ENCODE data around the gene SLC12A8. TPM values are rescaled to one million over a fixed set of nuclear protein-coding genes. Genes with fewer than 3 reads are reported as not detected.

The SLC12A8 gene
- total and polyA plus RNA-seq, 2 donors (not counting 1 experiment from before 2014, with no cell fraction given): 15.1 to 19.5 TPM

DNA sequence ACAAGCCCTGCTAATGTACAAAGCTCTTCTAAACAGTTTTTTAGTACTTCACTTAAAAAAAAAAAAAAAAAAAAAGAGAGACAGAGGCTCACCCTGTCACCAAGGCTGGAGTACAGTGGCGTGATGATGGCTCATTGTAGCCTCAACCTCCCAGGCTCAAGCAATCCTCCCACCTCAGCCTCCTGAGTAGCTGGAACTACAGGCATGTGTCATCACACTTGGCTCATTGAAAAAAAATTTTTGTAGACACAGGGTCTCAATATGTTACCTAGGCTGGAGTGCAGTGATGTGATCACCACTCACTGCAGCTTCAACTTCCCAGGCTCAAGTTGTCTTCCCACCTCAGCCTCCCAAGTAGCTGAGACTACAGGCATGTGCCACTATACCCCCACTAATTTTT lies 109.1 kb downstream of the SLC12A8 start:
- Histone ChIP-seq H3K79me2 (ENCODE audit: control insufficient read depth, insufficient read depth, low read length) (no peaks in the 10 kb centered on the region), H3K4me2 (ENCODE audit: extremely low read depth, insufficient read depth, low read length) (no peak overlapping the region), H3K36me3 (ENCODE audit: control insufficient read depth, insufficient read depth, low read length) (no peaks in the 10 kb centered on the region), H3K27me3 (ENCODE audit: control insufficient read depth, insufficient read depth, low read length) (no peaks in the 10 kb centered on the region), H3K4me3 (replicated peaks in 1 of 4; ENCODE audit: control extremely low read depth in 1 of 4, insufficient read depth in 1 of 4, low read depth in 3 of 4, low read length in 4 of 4) (no peak overlapping the region), H3K9me3 (ENCODE audit: control insufficient read depth, insufficient read depth, low read depth, low read length) (no peaks in the 10 kb centered on the region), H3K9ac (ENCODE audit: insufficient read depth, low read length) (no peak overlapping the region), H3K4me1 (ENCODE audit: control insufficient read depth, extremely low read depth, insufficient read depth, low read length) (peaks cover 10% of the 10 kb centered on the region), H4K20me1 (ENCODE audit: control insufficient read depth, extremely low read depth, insufficient read depth, low read length) (no peaks in the 10 kb centered on the region), H2AFZ (ENCODE audit: low read length) (no peak overlapping the region), H3K27ac (ENCODE audit: insufficient read depth, low read length) (no peak overlapping the region)
- TF ChIP-seq CTCF (conservative IDR thresholded peaks at IDR 0.05 in 1 of 2, IDR thresholded peaks at IDR 0.05 in 1 of 2; ENCODE audit: low read depth in 1 of 2, low read length in 2 of 2): no peak
- no peak for TF ChIP-seq EZH2 (IDR thresholded peaks at IDR 0.05; ENCODE audit: low read length, missing control alignments)
- no peak for DNase-seq (ENCODE audit: low read depth in 2 of 2)

DNA sequence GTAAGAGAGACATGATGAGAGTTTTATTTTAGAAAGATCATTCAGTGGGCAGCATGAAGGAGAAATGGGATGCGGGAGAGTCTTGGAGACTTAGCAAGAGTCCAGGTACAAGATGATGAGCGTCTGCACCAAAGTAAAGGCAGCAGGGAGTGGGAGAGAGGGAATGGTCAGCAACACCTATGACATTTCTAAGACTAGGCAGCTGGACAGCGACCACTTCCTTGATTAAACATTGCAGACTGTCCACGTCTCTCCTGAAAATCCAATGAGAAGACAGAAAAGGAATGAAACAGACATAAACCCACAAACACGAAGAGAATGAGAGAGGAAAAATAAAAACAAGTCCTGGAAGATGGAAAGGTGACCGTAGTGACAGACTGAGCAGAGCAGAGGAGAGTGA lies 110.1 kb downstream of the SLC12A8 start:
- H3K4me1 ChIP-seq (ENCODE audit: control insufficient read depth, extremely low read depth, insufficient read depth, low read length): peaks cover 2% of the 10 kb centered on the region
- H3K27ac ChIP-seq (ENCODE audit: insufficient read depth, low read length): no peak overlapping the region
- no peaks in the 10 kb centered on the region for H3K79me2 ChIP-seq (ENCODE audit: control insufficient read depth, insufficient read depth, low read length)
- no peaks in the 10 kb centered on the region for H3K27me3 ChIP-seq (ENCODE audit: control insufficient read depth, insufficient read depth, low read length)
- TF ChIP-seq CTCF (conservative IDR thresholded peaks at IDR 0.05 in 1 of 2, IDR thresholded peaks at IDR 0.05 in 1 of 2; ENCODE audit: low read depth in 1 of 2, low read length in 2 of 2) (no peak), EZH2 (IDR thresholded peaks at IDR 0.05; ENCODE audit: low read length, missing control alignments) (no peak)
- H3K9ac ChIP-seq (ENCODE audit: insufficient read depth, low read length): no peak overlapping the region
- H3K9me3 ChIP-seq (ENCODE audit: control insufficient read depth, insufficient read depth, low read depth, low read length): no peaks in the 10 kb centered on the region
- H3K36me3 ChIP-seq (ENCODE audit: control insufficient read depth, insufficient read depth, low read length): no peaks in the 10 kb centered on the region
- H4K20me1 ChIP-seq (ENCODE audit: control insufficient read depth, extremely low read depth, insufficient read depth, low read length): no peaks in the 10 kb centered on the region
- H3K4me3 ChIP-seq (replicated peaks in 1 of 4; ENCODE audit: control extremely low read depth in 1 of 4, insufficient read depth in 1 of 4, low read depth in 3 of 4, low read length in 4 of 4): no peak overlapping the region
- H3K4me2 ChIP-seq (ENCODE audit: extremely low read depth, insufficient read depth, low read length): no peak overlapping the region
- DNase-seq (ENCODE audit: low read depth in 2 of 2): no peak
- H2AFZ ChIP-seq (ENCODE audit: low read length): no peak overlapping the region

DNA sequence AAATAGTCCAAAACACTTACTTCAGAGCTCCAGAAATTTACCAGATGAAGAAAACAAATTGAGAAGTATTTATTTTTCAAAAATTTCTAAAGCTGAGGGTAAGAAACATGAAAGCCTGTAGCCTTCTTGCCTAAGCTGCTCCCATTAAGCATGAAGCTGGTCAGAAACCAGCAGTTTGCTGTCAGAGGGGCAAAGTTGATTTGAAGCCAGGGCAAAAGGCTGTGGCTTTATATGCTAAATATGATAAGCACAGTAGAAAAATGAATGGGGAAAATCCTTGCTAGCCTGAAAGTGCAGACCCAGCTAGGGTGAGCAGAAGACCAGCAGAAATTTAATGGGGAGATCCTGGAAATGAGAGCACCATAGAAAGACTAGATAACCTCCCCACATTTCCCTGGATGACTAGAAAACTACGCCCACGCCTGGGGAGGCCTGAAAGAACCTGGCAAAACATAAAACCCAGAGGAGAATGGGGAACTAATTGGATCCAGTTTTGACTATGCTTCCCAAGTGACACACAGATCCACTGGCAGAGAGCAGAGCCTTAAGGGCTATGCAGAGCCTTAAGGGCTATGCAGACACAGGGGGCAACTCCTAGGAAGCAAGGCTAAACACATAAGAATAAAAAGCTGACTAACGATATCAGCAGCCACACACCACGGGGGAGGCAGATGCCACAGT lies 113.8 kb downstream of the SLC12A8 start:
- Histone ChIP-seq H3K79me2 (ENCODE audit: control insufficient read depth, insufficient read depth, low read length) (no peaks in the 10 kb centered on the region), H4K20me1 (ENCODE audit: control insufficient read depth, extremely low read depth, insufficient read depth, low read length) (no peaks in the 10 kb centered on the region), H3K4me1 (ENCODE audit: control insufficient read depth, extremely low read depth, insufficient read depth, low read length) (no peaks in the 10 kb centered on the region), H3K9ac (ENCODE audit: insufficient read depth, low read length) (no peak overlapping the region), H2AFZ (ENCODE audit: low read length) (no peak overlapping the region), H3K4me2 (ENCODE audit: extremely low read depth, insufficient read depth, low read length) (no peak overlapping the region), H3K27me3 (ENCODE audit: control insufficient read depth, insufficient read depth, low read length) (no peaks in the 10 kb centered on the region), H3K27ac (ENCODE audit: insufficient read depth, low read length) (no peak overlapping the region), H3K4me3 (replicated peaks in 1 of 4; ENCODE audit: control extremely low read depth in 1 of 4, insufficient read depth in 1 of 4, low read depth in 3 of 4, low read length in 4 of 4) (no peak overlapping the region), H3K36me3 (ENCODE audit: control insufficient read depth, insufficient read depth, low read length) (no peaks in the 10 kb centered on the region), H3K9me3 (ENCODE audit: control insufficient read depth, insufficient read depth, low read depth, low read length) (no peaks in the 10 kb centered on the region)
- TF ChIP-seq CTCF (conservative IDR thresholded peaks at IDR 0.05 in 1 of 2, IDR thresholded peaks at IDR 0.05 in 1 of 2; ENCODE audit: low read depth in 1 of 2, low read length in 2 of 2): no peak
- no peak for TF ChIP-seq EZH2 (IDR thresholded peaks at IDR 0.05; ENCODE audit: low read length, missing control alignments)
- DNase-seq (ENCODE audit: low read depth in 2 of 2): no peak
